Colon (tissue), 2 donors: ENCODE data around the gene RBMX.
A peak's percentile ranks its signal among the peaks of the same experiment; 100 is the strongest.
"Not testable (repeated sequence)": the region's sequence is repeated elsewhere in the genome, so short reads cannot be mapped to it uniquely, and the experiment has no call there.

Experiments
- FAIRE-seq: peaks from 2 replicates; lab custom pipeline; 2012; peaks lifted over from hg19 to GRCh38; lab: Jason Lieb, UNC
- donor health status: control.
- donor health status: control.

RBMX gene

DNA sequence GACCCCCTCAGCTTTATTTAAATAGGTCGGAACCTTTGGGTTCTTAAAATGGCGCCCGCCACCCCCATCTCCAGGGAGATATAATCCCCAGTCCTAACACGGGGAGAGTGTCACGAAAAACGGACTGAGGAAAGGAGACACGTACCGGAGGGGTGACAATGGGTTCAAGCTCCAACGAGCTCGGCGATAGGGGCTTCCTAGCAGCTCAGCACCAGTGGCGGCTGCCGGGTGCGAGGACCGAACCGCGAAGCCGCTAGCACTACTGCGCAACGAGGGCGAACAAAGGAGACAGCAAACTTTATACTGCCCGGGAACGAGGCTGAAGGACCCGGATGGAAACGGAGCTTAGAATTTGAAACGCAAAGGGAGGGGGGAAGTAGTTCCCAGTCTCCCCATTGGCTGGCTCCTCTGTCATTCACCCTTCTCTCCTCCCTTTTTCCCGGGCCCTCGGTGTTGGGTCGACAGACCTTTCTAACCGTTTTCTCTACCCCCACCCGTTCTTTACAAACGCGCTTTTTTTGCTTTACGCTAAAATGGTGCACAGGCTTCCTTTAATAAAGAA is at the start of gene RBMX:
Gene RBMX, minus strand, starts transcription at position 274 of the 562 bp plus-strand sequence. CDS start 1,298 bp downstream, outside the sequence.
- FAIRE-seq, result no peak

DNA sequence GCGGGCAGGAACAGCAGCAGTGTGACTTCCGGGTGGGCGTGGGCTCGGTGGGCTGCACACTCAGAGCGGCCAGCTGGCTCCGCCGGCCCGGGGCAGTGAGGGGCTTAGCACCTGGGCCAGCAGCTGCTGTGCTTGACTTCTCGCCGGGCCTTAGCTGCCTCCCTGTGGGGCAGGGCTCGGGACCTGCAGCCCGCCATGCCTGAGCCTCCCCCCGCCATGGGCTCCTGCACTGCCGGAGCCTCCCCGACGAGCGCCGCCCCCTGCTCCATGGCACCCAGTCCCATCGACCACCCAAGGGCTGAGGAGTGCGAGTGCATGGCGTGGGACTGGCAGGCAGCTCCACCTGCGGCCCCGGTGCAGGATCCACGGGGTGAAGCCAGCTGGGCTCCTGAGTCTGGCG is 40.9 kb upstream of the RBMX start:
- FAIRE-seq, result not testable (repeated sequence)

DNA sequence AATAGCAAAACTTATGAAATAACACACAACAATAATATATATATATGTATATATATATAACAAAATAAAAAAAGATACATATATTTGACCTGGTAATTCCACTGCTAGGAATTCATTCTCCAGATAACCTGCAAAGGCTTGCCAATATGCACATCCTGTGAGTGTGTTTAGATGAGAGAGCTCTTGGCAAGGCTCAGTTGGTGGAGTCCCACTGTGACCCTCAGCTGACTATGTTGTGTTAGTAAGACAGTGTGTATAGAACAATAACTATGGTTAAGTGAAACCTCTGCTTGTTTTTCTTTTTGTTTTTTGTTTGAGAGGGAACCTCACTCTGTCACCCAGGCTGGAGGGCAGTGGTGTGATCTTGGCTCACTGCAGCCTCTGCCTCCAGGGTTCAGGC is 39.5 kb upstream of the RBMX start:
- FAIRE-seq, result no peak

DNA sequence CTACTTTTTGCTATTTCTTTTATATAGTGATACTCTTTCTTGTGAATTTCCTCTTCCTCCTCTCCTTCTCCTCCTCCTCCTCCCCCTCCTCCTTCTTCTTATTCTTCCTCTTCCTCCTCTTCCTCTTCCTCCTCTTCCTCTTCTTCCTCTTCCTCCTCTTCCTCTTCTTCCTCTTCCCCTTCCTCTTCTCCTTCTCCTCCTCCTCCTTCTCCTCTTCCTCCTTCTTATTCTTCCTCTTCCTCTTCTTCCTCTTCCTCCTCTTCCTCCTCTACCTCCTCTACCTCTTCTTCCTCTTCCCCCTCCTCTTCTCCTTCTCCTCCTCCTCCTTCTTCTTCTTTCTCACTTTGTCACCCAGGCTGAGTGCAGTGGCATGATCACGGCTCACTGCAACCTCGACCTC is 36.3 kb upstream of the RBMX start:
- no peak for FAIRE-seq

DNA sequence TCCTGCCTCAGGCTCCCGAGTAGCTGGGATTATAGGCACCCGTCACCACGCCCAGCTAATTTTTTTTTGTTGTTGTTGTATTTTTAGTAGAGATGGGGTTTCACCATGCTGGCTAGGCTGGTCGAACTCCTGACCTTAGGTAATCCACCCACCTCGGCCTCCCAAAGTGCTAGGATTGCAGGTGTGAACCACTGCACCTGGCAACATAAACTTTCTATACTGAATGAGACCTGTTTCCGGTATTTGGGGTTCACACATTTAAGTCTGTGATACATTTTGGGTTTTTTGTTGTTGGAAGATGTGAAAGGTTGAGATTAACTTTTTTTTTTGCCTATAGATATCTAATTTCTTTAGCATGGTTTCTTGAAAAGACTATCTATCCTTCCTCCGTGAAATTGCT is 31.1 kb upstream of the RBMX start:
- not testable (repeated sequence) for FAIRE-seq

DNA sequence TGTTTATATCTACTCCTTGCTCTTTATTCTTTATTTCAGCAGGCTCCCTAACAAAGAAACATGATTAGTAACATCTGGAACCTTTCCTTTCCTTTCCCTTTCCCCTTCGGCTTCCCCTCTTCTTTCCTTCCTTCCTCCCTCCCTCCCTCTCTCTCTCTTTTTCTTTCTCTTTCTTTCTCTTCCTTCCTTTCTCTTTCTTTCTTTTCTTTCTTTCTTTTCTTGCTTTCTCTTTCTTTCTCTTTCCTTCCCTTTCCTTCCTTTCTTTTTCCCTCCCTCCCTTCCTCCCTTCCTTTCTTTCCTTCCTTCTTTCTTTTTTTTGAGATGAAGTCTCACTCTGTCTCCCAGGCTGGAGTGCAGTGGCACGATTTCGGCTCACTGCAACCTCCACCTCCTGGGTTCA is 30.7 kb upstream of the RBMX start:
- no peak for FAIRE-seq

DNA sequence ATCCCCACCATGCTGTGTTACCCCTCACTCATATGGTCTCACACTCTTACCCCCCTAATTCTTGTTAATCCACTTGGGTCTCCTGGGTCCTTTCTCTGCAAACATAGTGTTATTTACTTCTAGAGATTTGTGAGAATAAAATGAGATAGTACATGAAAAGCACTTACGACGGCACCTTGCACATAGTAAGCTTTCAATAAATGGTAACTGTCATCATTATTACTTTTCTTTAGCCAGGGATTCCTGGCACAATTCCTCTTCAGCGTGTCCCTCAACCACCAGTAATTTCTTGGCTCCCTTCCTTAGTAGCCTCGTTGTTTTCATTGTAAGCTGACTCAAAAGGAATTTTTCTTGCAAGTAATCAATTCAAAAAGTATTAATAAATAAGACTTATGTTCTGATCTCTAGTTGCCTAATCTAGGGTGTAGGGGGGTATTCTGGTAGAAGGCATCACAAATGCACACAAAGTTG is 30.1 kb upstream of the RBMX start:
- no peak for FAIRE-seq

DNA sequence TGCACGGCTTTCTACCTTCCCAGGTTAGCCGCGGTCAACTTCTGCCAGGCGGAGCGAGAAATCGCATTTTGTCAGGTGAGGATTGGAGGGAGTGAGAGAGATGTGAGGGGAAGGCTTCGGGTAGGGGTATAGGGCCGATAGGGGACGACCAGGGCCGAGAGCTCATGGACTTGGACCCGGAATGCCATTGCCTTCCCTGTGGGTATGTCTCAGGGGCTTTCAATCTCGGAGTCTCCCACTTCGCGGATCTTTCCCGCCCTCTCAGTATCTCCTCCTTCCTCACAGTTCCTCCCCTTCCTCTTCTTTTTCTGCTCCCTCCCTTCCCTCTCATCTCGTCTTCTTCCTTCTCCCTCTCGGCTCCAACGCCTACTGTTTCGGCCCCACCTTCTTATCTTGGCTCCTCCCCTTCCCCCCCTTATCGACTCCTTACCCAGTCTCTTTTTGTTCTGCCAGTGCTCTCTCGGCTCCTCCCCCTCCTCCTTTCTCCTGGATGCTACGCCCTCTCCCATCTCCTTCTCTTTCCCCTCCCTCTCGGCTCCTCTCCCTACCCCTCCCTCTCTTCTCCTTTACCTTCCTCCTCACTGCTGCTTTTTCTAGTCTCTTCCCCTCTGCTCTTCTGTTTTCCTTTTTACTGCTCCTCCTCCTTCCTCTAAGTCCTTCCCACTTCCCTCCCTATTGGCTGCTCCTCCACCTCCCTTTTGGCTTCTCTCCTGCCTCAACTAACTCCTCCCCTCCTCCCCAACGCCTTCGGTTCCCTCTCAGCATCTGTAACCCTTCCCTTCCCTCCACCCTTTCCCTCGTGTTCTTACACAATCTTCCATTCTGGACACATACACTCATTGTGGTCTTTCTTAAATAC is 29.4 kb upstream of the RBMX start:
- peak; percentile 66 for FAIRE-seq

DNA sequence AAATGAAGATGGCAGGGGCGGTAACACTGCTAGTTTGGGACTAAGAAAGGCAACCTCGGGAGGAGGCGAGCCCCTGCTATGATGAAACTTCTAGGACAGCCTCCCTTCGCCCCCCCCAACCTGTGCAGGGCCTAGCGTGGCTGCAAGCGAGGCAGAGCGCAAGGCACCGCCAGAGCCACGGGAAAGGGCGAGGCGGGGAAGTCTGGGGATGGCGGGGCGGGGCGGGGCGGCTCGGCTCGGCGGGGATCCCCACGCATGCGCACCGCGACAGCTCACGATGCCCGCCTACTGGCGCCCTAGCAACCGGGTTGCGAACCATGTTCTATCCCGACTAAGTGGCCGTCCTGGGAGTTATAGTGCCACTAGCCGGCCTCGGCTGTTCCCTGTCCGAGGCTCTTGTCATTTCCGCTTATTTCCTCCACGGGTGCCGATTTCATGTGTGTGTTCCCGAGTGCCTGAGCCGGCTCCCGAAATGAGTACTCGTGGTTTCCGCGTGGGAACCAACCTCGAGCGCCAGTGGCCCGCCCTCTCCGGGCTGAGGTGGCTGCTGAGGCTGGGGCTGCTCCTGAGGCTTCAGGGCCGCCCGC is 28.7 kb upstream of the RBMX start:
- no peak for FAIRE-seq

DNA sequence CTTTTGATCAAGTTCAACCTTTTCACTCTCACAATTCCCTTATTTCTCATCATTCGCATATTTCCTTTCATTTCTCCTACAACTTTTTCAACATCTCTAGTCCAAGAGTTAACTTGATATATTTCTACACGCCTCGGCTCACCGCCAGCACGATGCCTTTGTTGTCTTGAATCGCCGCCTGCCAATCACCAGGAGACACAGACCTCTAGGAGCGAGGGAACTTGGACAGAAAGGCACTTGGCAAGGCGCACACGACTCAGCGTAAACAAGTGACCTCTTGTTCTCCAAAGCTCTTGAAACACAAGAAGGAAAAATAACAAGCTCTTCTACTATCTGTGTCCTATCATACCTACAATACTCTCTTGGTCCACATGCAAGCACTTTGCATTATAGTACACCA is 27.1 kb upstream of the RBMX start:
- no peak for FAIRE-seq

DNA sequence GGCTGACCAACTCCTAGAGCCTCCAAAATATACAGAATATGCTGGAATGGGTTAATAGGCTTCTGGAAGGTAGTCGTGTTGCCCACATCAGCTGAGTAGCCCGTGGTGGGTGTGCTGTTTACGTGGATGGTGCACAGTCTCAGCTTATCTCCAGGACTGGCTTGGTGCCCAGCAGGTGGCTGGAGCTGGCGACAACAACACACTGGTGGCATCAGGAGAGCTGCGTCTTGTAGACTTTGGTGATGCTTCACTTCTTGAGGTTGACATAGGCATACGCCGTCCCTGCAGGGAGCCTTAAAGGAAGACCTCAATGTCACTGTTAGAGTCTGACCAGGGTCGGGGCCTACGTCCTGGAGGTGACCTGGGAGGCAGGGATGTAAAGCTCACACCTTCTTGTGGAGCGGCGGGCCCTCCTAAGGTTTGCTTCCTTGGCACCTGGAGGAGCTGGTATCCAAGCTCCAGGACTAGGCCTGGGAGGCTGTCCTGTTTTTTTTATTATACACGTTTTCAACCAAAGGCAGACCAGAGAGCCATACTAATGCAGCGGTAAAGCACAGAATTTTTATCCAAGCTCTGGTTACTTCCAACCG is 26.5 kb upstream of the RBMX start:
- no peak for FAIRE-seq

DNA sequence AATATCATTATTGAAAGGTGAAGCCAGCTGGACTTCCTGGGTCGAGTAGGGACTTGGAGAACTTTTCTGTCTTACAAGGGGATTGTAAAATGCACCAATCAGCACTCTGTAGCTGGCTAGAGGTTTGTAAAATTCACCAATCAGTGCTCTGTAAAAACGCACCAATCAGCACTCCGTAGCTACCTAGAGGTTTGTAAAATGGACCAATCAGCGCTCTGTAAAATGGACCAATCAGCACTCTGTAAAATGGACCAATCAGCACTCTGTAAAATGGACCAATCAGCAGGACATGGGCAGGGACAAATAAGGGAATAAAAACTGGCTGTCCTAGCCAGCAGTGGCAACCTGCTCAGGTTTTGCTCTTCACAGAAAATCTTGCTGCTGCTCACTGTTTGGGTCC is 23.5 kb upstream of the RBMX start:
- not testable (repeated sequence) for FAIRE-seq

DNA sequence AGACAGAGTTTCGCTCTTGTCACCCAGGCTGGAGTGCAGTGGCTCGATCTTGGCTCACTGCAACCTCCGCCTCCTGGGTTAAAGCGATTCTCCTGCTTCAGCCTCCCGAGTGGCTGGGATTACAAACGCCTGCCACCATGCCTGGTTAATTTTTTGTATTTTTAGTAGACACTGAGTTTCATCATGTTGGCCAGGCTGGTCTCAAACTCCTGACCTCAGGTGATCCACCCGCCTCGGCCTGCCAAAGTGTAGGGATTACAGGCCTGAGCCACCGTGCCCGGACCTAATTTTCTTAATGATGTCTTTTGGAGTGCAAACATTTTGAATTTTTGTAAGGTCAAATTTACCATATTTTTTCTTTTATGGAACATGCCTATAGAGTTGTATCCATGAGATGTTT is 19.5 kb upstream of the RBMX start:
- FAIRE-seq, result not testable (repeated sequence)

DNA sequence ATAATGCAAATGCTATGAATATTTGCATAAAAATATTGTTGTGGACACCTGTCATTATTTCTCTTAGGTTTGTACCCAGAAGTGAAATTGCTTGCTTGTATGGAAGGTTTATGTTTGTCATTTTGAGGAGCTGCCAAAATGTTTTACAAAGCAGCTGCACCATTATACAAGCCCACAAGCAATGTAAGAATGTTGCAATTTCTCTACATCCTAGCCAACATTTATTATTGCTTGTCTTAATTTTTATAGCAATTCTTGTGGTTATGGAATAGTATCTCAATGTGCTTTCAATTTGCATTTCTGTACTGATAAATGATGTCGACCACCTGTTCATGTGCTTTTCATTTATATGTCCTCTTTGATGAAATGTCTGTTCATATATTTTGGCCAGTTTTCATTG is 18.7 kb upstream of the RBMX start:
- no peak for FAIRE-seq

DNA sequence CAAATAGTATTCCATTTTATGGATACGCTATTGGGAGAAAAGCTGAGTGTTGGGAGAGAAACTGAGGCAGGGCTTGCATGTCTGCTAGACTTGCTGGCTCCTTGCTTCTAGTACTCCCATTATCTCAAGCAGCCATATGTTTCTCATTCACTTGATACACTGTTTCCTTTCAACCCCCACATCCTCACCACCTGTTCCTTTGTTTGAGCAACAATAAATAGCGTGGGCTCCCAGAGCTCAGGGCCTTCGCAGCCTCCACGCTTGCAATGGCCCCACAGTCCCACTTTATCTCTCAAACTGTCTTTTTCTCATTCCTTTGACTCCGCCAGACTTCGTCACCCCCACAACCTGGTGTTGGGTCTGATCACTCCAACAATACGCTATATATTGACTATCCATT is 18.2 kb upstream of the RBMX start:
- not testable (repeated sequence) for FAIRE-seq

DNA sequence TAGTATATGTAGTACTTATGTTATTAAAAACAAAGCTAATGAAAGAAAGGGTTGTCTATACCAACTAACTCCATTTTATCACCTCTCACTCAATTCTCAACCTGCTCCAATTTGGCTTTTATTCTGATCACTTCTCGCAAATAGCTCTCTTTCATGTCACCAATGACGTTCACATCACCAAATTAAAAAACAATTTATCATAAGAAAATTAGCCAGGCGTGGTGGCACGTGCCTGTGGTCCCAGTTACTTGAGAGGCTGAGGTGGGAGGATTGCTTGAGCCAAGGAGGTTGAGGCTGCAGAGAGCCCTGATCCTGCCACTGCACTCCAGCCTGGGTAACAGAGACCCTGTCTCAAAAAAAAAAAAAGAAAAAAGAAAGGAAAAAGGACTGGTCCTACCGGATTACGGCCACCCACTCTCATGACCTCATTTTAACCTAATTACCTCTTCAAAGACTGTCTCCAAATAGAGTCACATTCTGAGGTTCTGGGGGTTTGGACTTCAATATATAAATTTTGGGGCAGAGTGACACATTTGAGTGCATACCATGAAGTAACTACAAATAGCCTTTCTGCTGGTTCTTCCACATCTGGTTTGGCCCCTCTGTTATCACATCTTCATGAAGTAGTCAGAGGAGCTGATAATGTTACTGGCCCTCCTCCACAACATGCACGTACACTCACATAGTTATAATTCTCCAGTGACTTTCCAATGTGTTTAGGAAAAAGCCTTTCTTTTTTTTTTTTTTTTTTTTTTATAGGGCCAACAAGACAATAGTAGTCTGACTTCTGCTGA is 15.8 kb upstream of the RBMX start:
- no peak for FAIRE-seq

DNA sequence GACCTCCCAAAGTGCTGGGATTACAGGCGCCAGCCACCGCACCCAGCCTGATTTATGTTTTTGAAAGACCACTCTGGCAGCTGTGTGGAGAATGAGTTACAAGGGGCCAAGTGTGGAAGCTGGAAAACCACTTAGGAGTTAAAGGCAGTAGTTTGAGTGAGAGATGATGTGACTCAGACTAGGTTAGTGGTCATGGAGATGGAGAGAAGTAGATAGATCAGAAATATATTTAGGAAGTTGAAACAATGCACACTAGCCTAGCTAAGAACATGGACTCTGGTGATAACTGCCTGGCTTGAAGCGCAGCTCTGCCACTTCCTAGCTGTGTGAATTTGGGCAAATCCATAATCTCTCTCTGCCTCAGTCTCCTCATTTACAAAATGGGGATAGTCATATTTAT is 11.9 kb upstream of the RBMX start:
- no peak for FAIRE-seq

DNA sequence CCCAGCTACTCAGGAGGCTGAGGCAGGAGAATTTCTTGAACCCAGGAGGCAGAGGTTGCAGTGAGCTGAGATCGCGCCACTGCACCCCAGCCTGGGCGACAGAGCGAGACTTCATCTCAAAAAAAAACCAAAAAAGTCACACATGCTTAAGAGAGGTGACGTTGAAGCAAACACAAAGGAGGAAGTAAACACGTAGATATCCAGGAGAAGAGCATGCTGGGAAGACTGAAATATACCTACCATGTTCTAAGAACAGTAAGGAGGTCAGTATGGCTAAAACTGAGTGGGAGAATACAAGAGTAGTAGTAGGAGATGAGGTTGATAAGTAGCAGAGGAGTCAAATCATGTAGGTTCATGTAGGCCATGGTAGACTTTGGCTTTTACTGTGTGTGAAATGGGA is 10.1 kb upstream of the RBMX start:
- FAIRE-seq, result not testable (repeated sequence)

DNA sequence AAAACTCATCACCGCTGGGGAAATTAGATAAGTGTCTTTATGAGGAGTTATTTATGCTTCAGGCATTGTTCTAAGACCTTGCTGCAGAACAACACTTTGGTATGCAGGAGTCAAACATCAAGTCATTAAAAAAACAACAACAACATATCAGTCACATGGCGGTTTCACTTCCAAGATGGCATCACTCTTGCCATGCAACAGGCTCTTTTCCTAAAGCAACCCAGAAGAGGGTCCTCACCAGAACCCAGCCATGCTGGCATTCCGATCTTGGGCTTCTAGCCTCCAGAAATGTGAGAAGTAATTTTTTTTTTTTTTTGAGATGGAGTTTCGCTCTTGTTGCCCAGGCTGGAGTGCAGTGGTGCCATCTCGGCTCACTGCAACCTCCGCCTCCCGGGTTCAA is 8.7 kb upstream of the RBMX start:
- no peak for FAIRE-seq

DNA sequence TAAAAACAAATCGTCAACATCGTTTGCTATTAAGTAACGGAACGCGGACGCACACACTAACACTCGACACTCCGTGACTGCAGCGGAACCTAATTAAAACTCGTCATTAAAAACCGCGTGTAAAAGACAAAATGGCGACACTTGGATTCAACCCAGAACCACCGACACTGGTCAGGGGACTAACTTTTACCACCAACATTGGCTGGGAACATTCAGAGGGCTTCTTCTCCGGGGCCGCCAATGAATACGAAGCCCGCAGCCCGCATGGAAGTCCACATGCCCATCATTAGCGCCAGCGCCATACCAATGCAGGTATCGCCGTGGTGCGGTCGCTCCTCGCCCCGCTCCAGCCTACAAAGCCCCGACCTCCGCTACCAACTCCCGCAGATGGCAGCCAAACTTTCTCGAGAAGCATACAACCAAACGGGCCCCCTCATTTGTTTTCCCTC is 498 bp downstream of the RBMX start:
- no peak for FAIRE-seq

DNA sequence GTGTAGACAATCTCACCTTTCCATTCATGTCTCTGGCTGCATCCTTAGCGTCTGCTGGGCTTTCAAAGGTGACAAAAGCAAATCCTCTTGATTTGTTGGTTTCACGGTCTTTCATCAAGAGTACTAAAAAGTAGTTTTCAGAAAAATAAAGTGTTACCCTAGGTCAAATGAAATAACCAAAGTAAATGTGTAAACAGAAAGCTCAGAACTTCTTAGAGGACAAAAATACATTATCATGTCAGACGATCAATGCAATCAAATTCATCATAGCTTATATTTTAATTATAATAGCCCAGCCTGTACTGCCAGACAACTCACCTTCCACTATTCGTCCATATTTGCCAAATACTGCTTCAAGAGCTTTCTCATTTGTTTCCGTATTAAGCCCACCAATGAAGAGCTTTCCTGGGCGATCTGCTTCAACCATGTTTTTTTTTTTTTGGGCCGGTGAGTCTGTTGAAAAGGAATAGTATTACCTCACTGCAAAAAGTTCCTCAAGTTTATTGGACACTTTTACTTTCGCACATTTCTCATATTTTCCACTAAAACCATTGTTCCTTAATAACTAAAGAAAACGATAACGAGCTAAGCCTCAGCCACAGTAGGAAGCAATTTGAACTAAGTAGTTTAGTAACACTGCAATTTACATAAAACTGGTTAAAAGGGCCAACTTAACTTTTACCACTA is 1.4 kb downstream of the RBMX start:
- peak; percentile 64 for FAIRE-seq
